ENCODE results near the gene TRIP12. TPM values are rescaled to one million over a fixed set of nuclear protein-coding genes. Genes with fewer than 3 reads are reported as not detected.

Gene TRIP12
- total and polyA plus RNA-seq, 2 of the 13 experiments (the other 11 are each of a cell fraction or from before 2014, with no cell fraction given) = 72.1 to 153 TPM

- TF ChIP-seq PATZ1 (CRISPR knock-in tag; IDR thresholded peaks at IDR 0.05) (peak; percentile 32), GATAD2A (CRISPR knock-in tag; IDR thresholded peaks at IDR 0.05) (peak; percentile 40; the same call in 1 of the 2 replicates), POLR2G (IDR thresholded peaks at IDR 0.05; ENCODE audit: low read depth, low read length) (peak; percentile 38; the same call in 1 of the 2 replicates), KDM2A (CRISPR knock-in tag; IDR thresholded peaks at IDR 0.05; ENCODE audit: borderline replicate concordance, low read depth) (0 out of 2 replicates have a peak, but pooled peaks have one; percentile 51), SIN3A (IDR thresholded peaks at IDR 0.05; ENCODE audit: borderline replicate concordance, low read depth, low read length) (0 out of 2 replicates have a peak, but pooled peaks have one; percentile 43), ZNF543 (CRISPR knock-in tag; IDR thresholded peaks at IDR 0.05) (0 out of 2 replicates have a peak, but pooled peaks have one; percentile 39), LCORL (IDR thresholded peaks at IDR 0.05) (0 out of 2 replicates have a peak, but pooled peaks have one; percentile 40), LCORL (CRISPR knock-in tag; IDR thresholded peaks at IDR 0.05) (no peak), ZNF644 (CRISPR knock-in tag; IDR thresholded peaks at IDR 0.05; ENCODE audit: low read depth) (no peak), SRF (IDR thresholded peaks at IDR 0.05; ENCODE audit: low read depth, low read length) (no peak), TAF1 (CRISPR knock-in tag; IDR thresholded peaks at IDR 0.05) (peak; percentile 34; the same call in 1 of the 2 replicates), HBP1 (CRISPR knock-in tag; IDR thresholded peaks at IDR 0.05; ENCODE audit: low read depth) (0 out of 2 replicates have a peak, but pooled peaks have one; percentile 32), ZNF883 (CRISPR knock-in tag; IDR thresholded peaks at IDR 0.05; ENCODE audit: not compliant biosample characterization) (no peak), SAP130 (CRISPR knock-in tag; IDR thresholded peaks at IDR 0.05; ENCODE audit: low read depth) (peak; percentile 40), ZNF180 (CRISPR knock-in tag; IDR thresholded peaks at IDR 0.05; ENCODE audit: borderline replicate concordance, low read depth) (no peak), ZNF678 (CRISPR knock-in tag; IDR thresholded peaks at IDR 0.05) (no peak), ZFX (CRISPR knock-in tag; IDR thresholded peaks at IDR 0.05; ENCODE audit: low read depth) (peak; percentile 95), ZXDC (CRISPR knock-in tag; IDR thresholded peaks at IDR 0.05) (no peak), MAF1 (CRISPR knock-in tag; IDR thresholded peaks at IDR 0.05; ENCODE audit: borderline replicate concordance) (no peak), SP140L (CRISPR knock-in tag; IDR thresholded peaks at IDR 0.05; ENCODE audit: borderline replicate concordance) (peak; percentile 68; the same call in 1 of the 2 replicates)
- TF ChIP-seq, protein P1, sequence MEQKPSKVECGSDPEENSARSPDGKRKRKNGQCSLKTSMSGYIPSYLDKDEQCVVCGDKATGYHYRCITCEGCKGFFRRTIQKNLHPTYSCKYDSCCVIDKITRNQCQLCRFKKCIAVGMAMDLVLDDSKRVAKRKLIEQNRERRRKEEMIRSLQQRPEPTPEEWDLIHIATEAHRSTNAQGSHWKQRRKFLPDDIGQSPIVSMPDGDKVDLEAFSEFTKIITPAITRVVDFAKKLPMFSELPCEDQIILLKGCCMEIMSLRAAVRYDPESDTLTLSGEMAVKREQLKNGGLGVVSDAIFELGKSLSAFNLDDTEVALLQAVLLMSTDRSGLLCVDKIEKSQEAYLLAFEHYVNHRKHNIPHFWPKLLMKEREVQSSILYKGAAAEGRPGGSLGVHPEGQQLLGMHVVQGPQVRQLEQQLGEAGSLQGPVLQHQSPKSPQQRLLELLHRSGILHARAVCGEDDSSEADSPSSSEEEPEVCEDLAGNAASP (CRISPR knock-in tag; IDR thresholded peaks at IDR 0.05; ENCODE audit: borderline replicate concordance) = no peak
Observed at GRCh38 chr2:229920011-229920641, 1.7 kb downstream of the TRIP12 start (continued).
